Thyroid gland (tissue), 4 donors: ENCODE results near the gene ITGA5. TPM values are rescaled to one million over a fixed set of nuclear protein-coding genes. Genes with fewer than 3 reads are reported as not detected.

Experiments
- DNase-seq, 2 donors: peaks; one replicate each; pipeline ENCODE4 v3.0.0-alpha.2; 2019
- H3K27ac ChIP-seq, 3 donors: fragments of 200-600 bp; sonication (generic); 1 replicate in 2 of 3; 2 replicates in 1 of 3; pipeline ENCODE4 v1.5.1; 2016 to 2019; ENCODE audit warnings: mild to moderate bottlenecking in 1 of 3, moderate library complexity in 1 of 3
- H3K27me3 ChIP-seq: fragments of 200-600 bp; sonication (generic); one replicate; pipeline ENCODE4 v1.5.1; 2019
- H3K36me3 ChIP-seq, 2 donors: fragments of 200-600 bp; sonication (generic); one replicate each; pipeline ENCODE4 v1.5.1; 2016 to 2019
- H3K4me1 ChIP-seq, 2 donors: fragments of 200-600 bp; sonication (generic); one replicate each; pipeline ENCODE4 v1.5.1; 2017 to 2019
- H3K4me3 ChIP-seq, 3 donors: fragments of 200-600 bp; sonication (generic); replicated peaks in 1 of 3; 1 replicate in 2 of 3; 2 replicates in 1 of 3; pipeline ENCODE4 v1.5.1; 2016; ENCODE audit warnings: mild to moderate bottlenecking in 1 of 3
- H3K9me3 ChIP-seq: fragments of 200-600 bp; sonication (generic); one replicate; pipeline ENCODE4 v1.5.1; 2017
- POLR2A ChIP-seq, 2 donors: fragments of 450-650 bp; IDR thresholded peaks; one replicate each; pipeline ENCODE4 v1.6.1; 2017; ENCODE audit warnings: antibody characterized with exemption in 2 of 2, mild to moderate bottlenecking in 2 of 2, moderate library complexity in 1 of 2
- WGBS, 2 donors: methylation state at CpG; one replicate each; pipeline ENCODE4 v1.1.5; 2017; 5-methylcytosine and 5-hydroxymethylcytosine counted together
- intact Hi-C: fragments of 100-400 bp; cut with DNase I; formaldehyde crosslinking; loops from one replicate; pipeline ENCODE4 v1.15.1; 2023
- total RNA-seq, 4 donors: library from RNA; depleted of rRNA; stranded (reverse); fragments of >200 nt; gene quantifications; one replicate each; pipeline ENCODE4 v1.2.3, GENCODE V29; 2016
- TF ChIP-seq, protein P1 (sequence below), 6 experiments: fragments of 200-600 bp in 3 of 6; fragments of 450-650 bp in 3 of 6; sonication (generic) in 3 of 6; IDR thresholded peaks; one replicate each; pipeline ENCODE4 v1.5.1; 2016 to 2019; ENCODE audit warnings: antibody characterized with exemption in 6 of 6, mild to moderate bottlenecking in 2 of 6, inconsistent platforms in 1 of 6, moderate library complexity in 1 of 6

The ITGA5 gene
- total RNA-seq, 4 donors from 2014 or later, result 40.3 to 64.5 (median 51.6) TPM

DNA sequence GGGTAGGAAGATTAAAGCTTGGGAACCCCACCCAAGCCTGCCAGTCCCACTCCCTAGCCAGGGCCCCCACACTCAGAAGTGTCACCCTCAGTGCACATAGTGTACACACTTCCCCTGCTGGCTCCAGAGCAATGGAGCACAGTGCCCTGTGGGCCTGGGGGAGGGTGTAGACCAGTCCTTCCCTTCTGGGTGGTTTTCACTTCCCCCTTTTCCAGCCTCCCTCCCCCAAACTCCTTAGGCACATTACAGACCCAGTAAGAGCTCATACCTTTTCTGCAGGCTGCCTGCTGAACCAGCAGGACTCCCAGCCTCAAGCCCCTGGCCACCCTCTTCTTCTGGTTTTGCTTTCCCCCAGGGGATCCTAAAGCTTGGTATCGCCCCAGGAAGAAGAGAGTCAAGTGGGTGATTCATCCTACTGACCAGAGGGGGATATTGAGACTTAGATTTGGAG, 34.5 kb downstream of the ITGA5 start, which contains the start of gene ZNF385A:
Gene ZNF385A (minus strand): TSS at position 143 of the 451 bp plus-strand sequence. CDS start 219 bp downstream, outside the sequence.
- Histone ChIP-seq H3K36me3 (no peaks in the 10 kb centered on the region), H3K4me1 (peaks cover 67 to 92% of the 10 kb centered on the region in 2 donors), H3K27me3 (no peaks in the 10 kb centered on the region), H3K27ac (peak within 1 kb of the TSS; percentile 59 to 97 (median 89)), H3K4me3 (no peak within 1 kb of the TSS), H3K9me3 (no peaks in the 10 kb centered on the region)
- DNase-seq, result peak; percentile 45 to 51
- intact Hi-C loops, result no loop called here
- 45 to 76% methylated on average over 1 of the region's 1 CpG for WGBS, 2 donors
- TF ChIP-seq, protein P1, sequence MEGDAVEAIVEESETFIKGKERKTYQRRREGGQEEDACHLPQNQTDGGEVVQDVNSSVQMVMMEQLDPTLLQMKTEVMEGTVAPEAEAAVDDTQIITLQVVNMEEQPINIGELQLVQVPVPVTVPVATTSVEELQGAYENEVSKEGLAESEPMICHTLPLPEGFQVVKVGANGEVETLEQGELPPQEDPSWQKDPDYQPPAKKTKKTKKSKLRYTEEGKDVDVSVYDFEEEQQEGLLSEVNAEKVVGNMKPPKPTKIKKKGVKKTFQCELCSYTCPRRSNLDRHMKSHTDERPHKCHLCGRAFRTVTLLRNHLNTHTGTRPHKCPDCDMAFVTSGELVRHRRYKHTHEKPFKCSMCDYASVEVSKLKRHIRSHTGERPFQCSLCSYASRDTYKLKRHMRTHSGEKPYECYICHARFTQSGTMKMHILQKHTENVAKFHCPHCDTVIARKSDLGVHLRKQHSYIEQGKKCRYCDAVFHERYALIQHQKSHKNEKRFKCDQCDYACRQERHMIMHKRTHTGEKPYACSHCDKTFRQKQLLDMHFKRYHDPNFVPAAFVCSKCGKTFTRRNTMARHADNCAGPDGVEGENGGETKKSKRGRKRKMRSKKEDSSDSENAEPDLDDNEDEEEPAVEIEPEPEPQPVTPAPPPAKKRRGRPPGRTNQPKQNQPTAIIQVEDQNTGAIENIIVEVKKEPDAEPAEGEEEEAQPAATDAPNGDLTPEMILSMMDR (IDR thresholded peaks at IDR 0.05), result no peak
- TF ChIP-seq POLR2A (IDR thresholded peaks at IDR 0.05), result no peak

DNA sequence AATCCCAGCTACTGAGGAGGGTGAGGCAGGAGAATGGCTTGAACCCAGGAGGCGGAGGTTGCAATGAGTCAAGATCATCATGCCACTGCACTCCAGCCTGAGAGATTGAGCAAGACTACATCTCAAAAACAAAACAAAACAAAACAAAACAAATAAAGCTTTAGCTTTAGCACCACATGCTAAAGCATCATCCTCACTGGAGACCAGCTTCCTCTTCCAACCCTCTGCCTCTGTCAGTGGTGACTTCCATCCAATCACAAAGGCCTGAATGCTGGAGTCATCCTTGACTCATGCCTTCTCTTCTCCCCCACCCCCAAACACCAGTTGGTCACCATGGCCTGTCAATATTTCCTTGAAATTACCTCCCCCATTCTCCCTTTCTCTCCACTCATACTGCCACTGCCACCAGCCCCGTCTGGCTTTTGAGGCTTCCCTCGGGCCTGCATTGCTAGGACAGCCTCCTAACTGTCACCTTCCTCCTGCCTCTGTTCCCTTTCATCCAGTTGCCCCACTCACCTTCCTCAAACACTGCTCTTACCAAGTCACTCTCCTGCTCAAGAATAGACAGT, 35.9 kb downstream of the ITGA5 start:
- intact Hi-C loops, result no loop called here
- TF ChIP-seq, protein P1 (IDR thresholded peaks at IDR 0.05), result no peak
- TF ChIP-seq POLR2A (IDR thresholded peaks at IDR 0.05), result no peak
- Histone ChIP-seq H3K27ac (peak overlapping the region; percentile 26 to 72 (median 49)), H3K4me3 (no peak overlapping the region), H3K27me3 (no peaks in the 10 kb centered on the region), H3K36me3 (no peaks in the 10 kb centered on the region), H3K4me1 (peaks cover 60 to 91% of the 10 kb centered on the region in 2 donors), H3K9me3 (no peaks in the 10 kb centered on the region)
- DNase-seq, result no peak
- WGBS, 2 donors, result 88 to 93% methylated on average over 3 of the region's 3 CpGs

DNA sequence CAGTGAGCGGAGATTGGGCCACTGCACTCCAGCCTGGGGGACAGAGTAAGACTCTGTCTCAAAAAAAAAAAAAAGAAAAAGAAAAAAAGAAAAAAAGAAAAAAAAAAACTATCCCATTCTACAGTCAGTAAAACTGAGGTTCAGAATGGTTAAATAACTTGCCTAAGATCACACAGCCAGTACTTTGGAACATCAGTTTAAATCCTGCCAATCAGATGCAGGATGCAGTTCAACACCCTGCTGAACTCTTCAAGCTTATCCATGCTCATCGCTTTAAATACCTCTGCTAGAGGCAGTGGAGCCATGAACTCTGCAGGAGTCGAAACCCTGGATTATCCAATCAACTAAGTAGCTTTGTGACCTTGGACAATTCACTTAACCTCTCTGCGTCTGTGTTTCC, 37.9 kb downstream of the ITGA5 start:
- no peak for TF ChIP-seq POLR2A (IDR thresholded peaks at IDR 0.05)
- TF ChIP-seq, protein P1 (IDR thresholded peaks at IDR 0.05), result no peak
- no peaks in the 10 kb centered on the region for H3K27me3 ChIP-seq
- WGBS, 2 donors, result 63 to 72% methylated on average over 4 of the region's 4 CpGs
- no peaks in the 10 kb centered on the region for H3K9me3 ChIP-seq
- peak in 1 of 2 donors; percentile 47 for DNase-seq
- H3K27ac ChIP-seq, result peak overlapping the region; percentile 3 to 72 (median 49)
- no peak overlapping the region for H3K4me3 ChIP-seq
- intact Hi-C loops, result no loop called here
- H3K36me3 ChIP-seq, result no peaks in the 10 kb centered on the region
- peaks cover 47 to 85% of the 10 kb centered on the region in 2 donors for H3K4me1 ChIP-seq

DNA sequence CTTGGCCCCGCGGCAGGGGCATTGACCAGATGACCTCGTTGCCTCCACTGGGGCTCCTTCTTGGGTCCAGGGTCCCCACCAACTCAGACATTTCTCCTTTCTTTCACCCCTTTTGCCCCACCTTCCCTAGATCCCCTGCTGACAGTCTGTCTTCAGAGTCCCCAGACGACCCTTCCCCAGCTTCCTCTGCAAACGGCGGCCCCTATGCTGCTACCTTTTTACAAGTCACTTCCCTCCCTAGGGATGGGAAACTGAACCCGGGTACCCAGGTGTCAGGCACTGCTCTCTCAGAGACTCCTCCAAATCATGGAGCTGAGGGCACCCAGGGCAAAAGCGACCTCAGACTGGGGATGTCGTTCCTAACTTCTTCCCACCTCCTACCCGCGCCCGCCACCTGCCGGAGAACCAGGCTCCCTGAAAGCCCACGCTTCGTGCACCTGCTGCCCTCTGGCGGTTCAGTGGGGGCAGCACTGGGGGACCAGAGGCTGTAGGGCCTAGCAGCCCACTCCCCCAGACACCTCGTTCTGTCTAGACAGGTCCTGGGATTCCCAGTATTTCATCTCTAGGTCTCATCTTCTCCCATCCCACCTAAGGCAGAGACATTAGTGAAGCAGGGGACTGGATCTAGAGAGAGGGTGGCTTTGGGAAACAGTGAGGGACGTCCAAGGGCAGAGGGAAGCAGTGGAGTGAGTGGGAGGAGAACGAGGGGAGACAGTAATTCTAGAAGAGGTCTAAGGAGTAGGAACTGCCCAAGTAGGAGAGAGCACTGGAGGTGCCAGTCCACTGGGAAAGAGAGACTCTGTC, 39.5 kb downstream of the ITGA5 start:
- H3K9me3 ChIP-seq, result no peaks in the 10 kb centered on the region
- H3K27ac ChIP-seq, result peak overlapping the region in 2 of 3 donors; percentile 57 to 71
- DNase-seq, result peak; percentile 85 to 93
- H3K4me1 ChIP-seq, result peaks cover 42 to 85% of the 10 kb centered on the region in 2 donors
- intact Hi-C loops, result no loop called here
- TF ChIP-seq POLR2A (IDR thresholded peaks at IDR 0.05), result no peak
- TF ChIP-seq, protein P1 (IDR thresholded peaks at IDR 0.05), result peak; percentile 96 to 100 (median 99)
- 15 to 21% methylated on average over 18 of the region's 19 CpGs for WGBS, 2 donors
- H3K4me3 ChIP-seq, result peak overlapping the region in 1 of 3 donors; percentile 18
- no peaks in the 10 kb centered on the region for H3K36me3 ChIP-seq
- no peaks in the 10 kb centered on the region for H3K27me3 ChIP-seq
